GM23248 (cell line): Measurements from ENCODE around the gene ANKS3. TPM values are rescaled to one million over a fixed set of nuclear protein-coding genes. Genes with fewer than 3 reads are reported as not detected.

Experiments used
- DNase-seq: peaks from one replicate; pipeline ENCODE4 v3.0.0-alpha.2; 2015
- H2AFZ ChIP-seq: fragments of 200-600 bp; sonication (generic); 2 replicates; pipeline ENCODE4 v1.6.1; 2016; ENCODE audit warnings: antibody characterized with exemption
- H3F3A ChIP-seq: fragments of 200-600 bp; sonication (generic); 2 replicates; pipeline ENCODE4 v1.6.1; 2016; ENCODE audit warnings: mild to moderate bottlenecking, antibody characterized with exemption, mixed run types; ENCODE audit not compliant: insufficient read depth
- H3K27ac ChIP-seq: fragments of 200-600 bp; sonication (generic); 2 replicates; pipeline ENCODE4 v1.5.1; 2016; ENCODE audit warnings: mild to moderate bottlenecking
- H3K27me3 ChIP-seq: fragments of 200-600 bp; sonication (generic); replicated peaks from 2 replicates; pipeline ENCODE4 v1.6.1; 2016; ENCODE audit warnings: mild to moderate bottlenecking; ENCODE audit not compliant: insufficient read depth
- H3K36me3 ChIP-seq: fragments of 200-600 bp; sonication (generic); 2 replicates; pipeline ENCODE4 v1.6.1; 2016; ENCODE audit warnings: low read depth, mild to moderate bottlenecking
- H3K4me1 ChIP-seq: fragments of 200-600 bp; sonication (generic); 2 replicates; pipeline ENCODE4 v1.6.1; 2016; ENCODE audit warnings: mild to moderate bottlenecking; ENCODE audit not compliant: insufficient read depth
- H3K4me2 ChIP-seq: fragments of 200-600 bp; sonication (generic); one replicate; pipeline ENCODE4 v1.6.1; 2016; ENCODE audit warnings: mild to moderate bottlenecking; ENCODE audit not compliant: unreplicated experiment
- H3K4me3 ChIP-seq: fragments of 200-600 bp; sonication (generic); 2 replicates; pipeline ENCODE4 v1.5.1; 2016; ENCODE audit warnings: mild to moderate bottlenecking
- H3K79me2 ChIP-seq: fragments of 200-600 bp; sonication (generic); 2 replicates; pipeline ENCODE4 v1.6.1; 2016; ENCODE audit warnings: mild to moderate bottlenecking; ENCODE audit not compliant: insufficient read depth
- H3K9ac ChIP-seq: fragments of 200-600 bp; sonication (generic); 2 replicates; pipeline ENCODE4 v1.6.1; 2016; ENCODE audit warnings: mild to moderate bottlenecking
- H3K9me2 ChIP-seq: fragments of 200-600 bp; sonication (generic); 2 replicates; pipeline ENCODE4 v1.6.1; 2016; ENCODE audit warnings: mixed run types, mild to moderate bottlenecking, moderate library complexity; ENCODE audit not compliant: insufficient read depth
- H3K9me3 ChIP-seq: fragments of 200-600 bp; sonication (generic); one replicate; pipeline ENCODE4 v1.6.1; 2017; ENCODE audit warnings: low read depth
- H4K20me1 ChIP-seq: fragments of 200-600 bp; sonication (generic); 2 replicates; pipeline ENCODE4 v1.6.0; 2016; ENCODE audit not compliant: insufficient read depth
- EZH2 ChIP-seq: fragments of 200-600 bp; sonication (generic); IDR thresholded peaks from 2 replicates; pipeline ENCODE4 v1.6.1; 2018; ENCODE audit warnings: antibody characterized with exemption, mild to moderate bottlenecking; ENCODE audit not compliant: insufficient read depth, poor library complexity, severe bottlenecking
- EZH2phosphoT487 ChIP-seq: fragments of 200-600 bp; sonication (generic); IDR thresholded peaks from 2 replicates; pipeline ENCODE4 v1.6.1; 2018; ENCODE audit warnings: antibody characterized with exemption, moderate library complexity, mild to moderate bottlenecking, low read depth; ENCODE audit not compliant: insufficient read depth
- WGBS, 2 experiments: methylation state at CpG; one replicate each; pipeline ENCODE4 v1.1.6; 2015 to 2017; ENCODE audit warnings: low lambda C conversion rate in 2 of 2, low coverage in 1 of 2; ENCODE audit errors: missing lambda C conversion rate in 2 of 2; 5-methylcytosine and 5-hydroxymethylcytosine counted together
- in situ Hi-C: fragments of 300-500 bp; cut with MboI; formaldehyde crosslinking; loops from 2 replicates; pipeline ENCODE4 v1.15.0; 2020
- polyA plus RNA-seq: library from polyadenylated mRNA; unstranded; fragments of >200 nt; fragmentation: Nextera tagmentation; extraction: Ambion mirVana; gene quantifications from 2 replicates; pipeline ENCODE4 v1.2.1, GENCODE V29; 2016
- total RNA-seq: library from RNA; depleted of rRNA; stranded (reverse); fragments of >200 nt; shearing (Covaris generic); gene quantifications from 2 replicates; pipeline ENCODE4 v1.2.3, GENCODE V29; 2014

The ANKS3 gene
- total and polyA plus RNA-seq, 2 experiments from 2014 or later = 12.8 to 20.0 TPM

GRCh38 chr16:4747906-4748681 lies 14.0 kb upstream of the ANKS3 start:
- Histone ChIP-seq H2AFZ (no peak overlapping the region), H3K36me3 (no peaks in the 10 kb centered on the region), H3K27ac (no peak overlapping the region), H3K4me2 (no peak overlapping the region), H3K4me3 (no peak overlapping the region), H3F3A (no peaks in the 10 kb centered on the region), H3K79me2 (no peaks in the 10 kb centered on the region), H3K9me2 (no peaks in the 10 kb centered on the region), H3K27me3 (no peaks in the 10 kb centered on the region), H4K20me1 (no peaks in the 10 kb centered on the region), H3K9ac (no peak overlapping the region), H3K4me1 (no peaks in the 10 kb centered on the region), H3K9me3 (no peaks in the 10 kb centered on the region)
- in situ Hi-C loops = no loop called here
- TF ChIP-seq EZH2phosphoT487 = no peak
- no peak for TF ChIP-seq EZH2
- DNase-seq = no peak
- 73 to 79% methylated on average over 14 of the region's 14 CpGs for WGBS, 2 experiments

GRCh38 chr16:4746991-4747574 lies 13.0 kb upstream of the ANKS3 start:
- H3K36me3 ChIP-seq = no peaks in the 10 kb centered on the region
- H3K9me2 ChIP-seq = no peaks in the 10 kb centered on the region
- no peaks in the 10 kb centered on the region for H4K20me1 ChIP-seq
- H3K9me3 ChIP-seq = no peaks in the 10 kb centered on the region
- no peaks in the 10 kb centered on the region for H3K27me3 ChIP-seq
- H3K4me1 ChIP-seq = no peaks in the 10 kb centered on the region
- H3K4me3 ChIP-seq = no peak overlapping the region
- H3K79me2 ChIP-seq = no peaks in the 10 kb centered on the region
- DNase-seq = peak; percentile 25
- TF ChIP-seq EZH2 = no peak
- TF ChIP-seq EZH2phosphoT487 = no peak
- no peaks in the 10 kb centered on the region for H3F3A ChIP-seq
- H3K27ac ChIP-seq = no peak overlapping the region
- H3K9ac ChIP-seq = no peak overlapping the region
- in situ Hi-C loops = no loop called here
- 29 to 34% methylated on average over 15 of the region's 15 CpGs for WGBS, 2 experiments
- no peak overlapping the region for H2AFZ ChIP-seq
- H3K4me2 ChIP-seq = no peak overlapping the region

- Histone ChIP-seq H3K9me3 (no peaks in the 10 kb centered on the region), H4K20me1 (no peaks in the 10 kb centered on the region), H3K36me3 (no peaks in the 10 kb centered on the region), H3K9me2 (no peaks in the 10 kb centered on the region), H3K27me3 (no peaks in the 10 kb centered on the region), H3K79me2 (no peaks in the 10 kb centered on the region), H3K9ac (no peak overlapping the region), H3K4me1 (no peaks in the 10 kb centered on the region), H3F3A (no peaks in the 10 kb centered on the region), H3K4me2 (no peak overlapping the region), H3K27ac (no peak overlapping the region), H2AFZ (no peak overlapping the region), H3K4me3 (no peak overlapping the region)
- in situ Hi-C loops = no loop called here
- no peak for DNase-seq
- 80 to 81% methylated on average over 8 of the region's 8 CpGs for WGBS, 2 experiments
- no peak for TF ChIP-seq EZH2
- TF ChIP-seq EZH2phosphoT487 = no peak
Observed at GRCh38 chr16:4746215-4746614, 12.1 kb upstream of the ANKS3 start.

- WGBS, 2 experiments = 82 to 85% methylated on average over 3 of the region's 3 CpGs
Observed at GRCh38 chr16:4745274-4745569, 11.2 kb upstream of the ANKS3 start.

More at GRCh38 chr16:4745274-4745569, 11.2 kb upstream of the ANKS3 start:
- no peaks in the 10 kb centered on the region for H3K4me1 ChIP-seq
- no peak for TF ChIP-seq EZH2phosphoT487
- no peak for TF ChIP-seq EZH2
- no peak overlapping the region for H3K9ac ChIP-seq
- no peak overlapping the region for H3K4me3 ChIP-seq
- no peaks in the 10 kb centered on the region for H3F3A ChIP-seq
- H3K4me2 ChIP-seq = no peak overlapping the region
- H3K79me2 ChIP-seq = no peaks in the 10 kb centered on the region
- no peak overlapping the region for H3K27ac ChIP-seq
- no peaks in the 10 kb centered on the region for H3K36me3 ChIP-seq
- in situ Hi-C loops = no loop called here
- no peaks in the 10 kb centered on the region for H3K9me2 ChIP-seq
- no peaks in the 10 kb centered on the region for H4K20me1 ChIP-seq
- H2AFZ ChIP-seq = no peak overlapping the region
- H3K27me3 ChIP-seq = no peaks in the 10 kb centered on the region
- no peak for DNase-seq
- no peaks in the 10 kb centered on the region for H3K9me3 ChIP-seq
